ENCODE results near the gene CARD19. TPM values are rescaled to one million over a fixed set of nuclear protein-coding genes. Genes with fewer than 3 reads are reported as not detected.

CARD19 gene, protein sequence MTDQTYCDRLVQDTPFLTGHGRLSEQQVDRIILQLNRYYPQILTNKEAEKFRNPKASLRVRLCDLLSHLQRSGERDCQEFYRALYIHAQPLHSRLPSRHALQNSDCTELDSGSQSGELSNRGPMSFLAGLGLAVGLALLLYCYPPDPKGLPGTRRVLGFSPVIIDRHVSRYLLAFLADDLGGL
- 19.4 to 22.6 TPM (median 20.1 TPM) in 3 replicates for total RNA-seq

DNA sequence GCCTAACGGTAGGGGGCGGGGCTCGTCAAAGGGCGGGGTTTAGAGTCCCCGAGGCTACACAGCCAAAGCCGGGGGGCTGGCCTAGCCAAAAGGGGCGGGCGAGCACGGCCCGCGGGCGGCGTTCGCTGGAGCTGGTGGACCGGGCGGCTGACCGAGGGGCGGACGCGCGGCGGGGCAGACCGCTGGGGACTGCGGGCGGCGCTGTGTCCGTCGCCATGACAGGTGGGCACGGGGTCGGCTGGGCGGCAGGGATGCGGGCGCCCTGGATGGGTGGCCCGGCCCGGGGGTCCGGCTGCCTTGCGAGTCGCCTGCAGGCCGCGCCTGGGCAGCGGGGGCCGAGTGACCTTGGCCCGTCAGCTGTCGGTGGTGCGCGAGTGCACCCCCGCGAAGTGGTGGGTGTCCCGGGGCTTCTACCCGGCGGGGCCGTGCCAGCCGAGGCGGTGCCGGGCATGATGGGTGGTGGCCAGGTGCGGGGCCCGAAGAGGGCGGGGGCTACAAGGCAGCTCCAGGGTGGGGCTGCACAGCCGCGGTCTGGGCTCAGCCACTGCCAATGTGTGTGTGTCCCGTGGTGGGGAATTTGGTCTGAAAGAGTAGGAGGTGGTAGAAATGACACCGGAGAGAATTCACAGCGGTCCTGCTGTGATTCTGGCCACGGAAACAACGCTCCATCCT, at the start of gene CARD19:
Gene CARD19, plus strand, starts transcription at position 87 of the 672 bp plus-strand sequence. Its CDS starts 129 bp downstream, at position 216.
- no peak for TF ChIP-seq CTCF (IDR thresholded peaks at IDR 0.05; ENCODE audit: unreplicated experiment)
- peaks cover 7% of the 10 kb centered on the region for H3K9me3 Mint-ChIP-seq
- peak in 1 of 2 experiments; percentile 62 for DNase-seq (ENCODE audit: low spot score in 2 of 2, unreplicated experiment in 2 of 2)
- no peaks in the 10 kb centered on the region for H3K27me3 Mint-ChIP-seq (ENCODE audit: low read depth)
- peaks cover 5% of the 10 kb centered on the region for H3K36me3 Mint-ChIP-seq
- H3K4me3 Mint-ChIP-seq, result peak within 1 kb of the TSS; percentile 78
- peaks cover 43% of the 10 kb centered on the region for H3K4me1 Mint-ChIP-seq
- peak within 1 kb of the TSS; percentile 80 for H3K27ac Mint-ChIP-seq

DNA sequence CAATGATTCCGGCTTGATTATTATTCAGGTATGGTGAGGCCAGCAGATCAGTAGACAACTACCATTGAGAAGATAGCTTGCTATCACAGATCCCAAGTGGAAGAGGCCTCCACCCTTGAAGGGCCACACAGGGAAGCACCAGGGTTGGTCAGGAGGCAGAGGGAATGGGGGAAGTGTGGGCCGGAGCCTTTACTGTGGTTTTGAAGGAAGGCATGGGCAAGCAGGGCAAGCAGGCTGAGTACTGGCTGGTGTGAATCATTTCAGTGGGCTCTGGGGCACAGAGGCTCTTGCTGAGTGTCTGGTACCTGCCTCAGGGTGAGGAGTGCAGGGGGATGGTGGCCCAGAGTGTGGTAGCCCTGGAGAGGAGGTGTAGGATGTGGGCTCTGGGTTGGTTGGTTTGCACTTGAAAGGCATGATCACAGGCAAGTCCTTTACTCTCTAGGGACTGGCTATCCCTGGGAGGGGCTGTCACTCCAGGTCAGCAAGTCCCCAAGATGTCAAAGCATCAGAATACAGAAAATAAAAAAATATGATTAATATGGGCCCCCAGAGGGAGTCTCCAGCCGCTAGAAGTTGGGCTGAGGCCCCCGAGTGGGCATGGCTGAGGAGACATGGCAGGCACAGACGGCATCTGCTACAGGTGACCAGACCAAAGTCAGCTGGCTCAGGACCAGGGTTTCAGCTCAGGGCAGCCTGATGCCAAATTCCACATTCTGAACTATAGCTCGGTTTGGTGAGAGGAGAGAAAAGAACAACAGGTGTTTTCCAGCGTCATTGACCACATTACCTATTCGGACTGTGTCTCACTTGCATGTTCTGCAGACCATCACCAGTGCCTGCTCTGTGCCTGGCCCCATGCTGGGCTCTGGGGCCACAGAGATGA, 47.2 kb upstream of the CARD19 start:
- H3K36me3 Mint-ChIP-seq, result no peaks in the 10 kb centered on the region
- peaks cover 8% of the 10 kb centered on the region for H3K9me3 Mint-ChIP-seq
- no peak for TF ChIP-seq CTCF (IDR thresholded peaks at IDR 0.05; ENCODE audit: unreplicated experiment)
- H3K27ac Mint-ChIP-seq, result no peak overlapping the region
- no peaks in the 10 kb centered on the region for H3K27me3 Mint-ChIP-seq (ENCODE audit: low read depth)
- no peak for DNase-seq (ENCODE audit: low spot score in 2 of 2, unreplicated experiment in 2 of 2)
- peaks cover 11% of the 10 kb centered on the region for H3K4me1 Mint-ChIP-seq
- no peak overlapping the region for H3K4me3 Mint-ChIP-seq

GRCh38 chr9:93049491-93049890, 46.5 kb upstream of the CARD19 start:
- TF ChIP-seq CTCF (IDR thresholded peaks at IDR 0.05; ENCODE audit: unreplicated experiment), result no peak
- no peaks in the 10 kb centered on the region for H3K27me3 Mint-ChIP-seq (ENCODE audit: low read depth)
- H3K27ac Mint-ChIP-seq, result no peak overlapping the region
- no peak for DNase-seq (ENCODE audit: low spot score in 2 of 2, unreplicated experiment in 2 of 2)
- H3K36me3 Mint-ChIP-seq, result no peaks in the 10 kb centered on the region
- H3K9me3 Mint-ChIP-seq, result peaks cover 8% of the 10 kb centered on the region
- peaks cover 14% of the 10 kb centered on the region for H3K4me1 Mint-ChIP-seq
- no peak overlapping the region for H3K4me3 Mint-ChIP-seq

DNA sequence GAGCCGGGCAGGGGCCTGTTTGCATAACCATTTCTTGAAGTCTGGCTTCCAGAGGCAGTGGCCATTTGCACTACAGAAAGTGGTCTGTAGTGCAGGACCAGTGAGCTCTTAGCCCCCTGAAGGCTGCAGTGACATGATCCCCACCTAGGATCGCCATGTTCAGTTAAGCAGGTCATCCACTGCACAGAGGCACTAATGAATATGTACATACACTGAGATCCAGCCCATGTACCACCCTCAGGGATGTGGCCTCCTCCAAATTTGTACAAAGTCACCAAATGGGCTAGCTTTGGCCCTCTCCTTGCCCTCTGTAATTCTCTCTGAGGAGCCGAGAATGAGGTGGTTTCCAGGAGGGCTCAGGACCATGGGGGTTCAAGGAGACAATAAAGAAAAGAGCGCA, 45.8 kb upstream of the CARD19 start:
- Mint-ChIP-seq H3K9me3 (peaks cover 4% of the 10 kb centered on the region), H3K36me3 (no peaks in the 10 kb centered on the region), H3K4me3 (no peak overlapping the region), H3K4me1 (peaks cover 14% of the 10 kb centered on the region), H3K27me3 (ENCODE audit: low read depth) (no peaks in the 10 kb centered on the region), H3K27ac (no peak overlapping the region)
- no peak for TF ChIP-seq CTCF (IDR thresholded peaks at IDR 0.05; ENCODE audit: unreplicated experiment)
- DNase-seq (ENCODE audit: low spot score in 2 of 2, unreplicated experiment in 2 of 2), result no peak

DNA sequence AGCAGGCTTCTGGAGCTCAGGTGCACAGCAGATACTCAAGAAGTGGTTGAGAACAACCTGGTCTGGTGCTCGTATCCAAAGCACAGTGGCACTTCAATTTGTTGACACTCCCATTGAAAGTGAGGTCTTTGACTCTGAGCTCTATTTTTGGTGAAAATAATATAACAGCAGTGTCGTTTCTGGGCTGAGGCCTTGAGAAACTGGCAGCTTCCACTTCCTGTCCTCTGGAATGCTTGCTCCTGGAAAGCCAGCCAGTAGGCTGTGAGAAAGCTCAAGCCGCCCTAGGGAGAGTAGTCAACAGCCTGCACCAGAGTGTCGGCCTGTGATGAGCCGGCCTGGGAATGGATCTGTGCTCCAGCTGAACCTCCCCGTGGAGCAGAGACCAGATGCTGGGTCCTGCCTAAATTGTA, 44.3 kb upstream of the CARD19 start:
- no peaks in the 10 kb centered on the region for H3K27me3 Mint-ChIP-seq (ENCODE audit: low read depth)
- TF ChIP-seq CTCF (IDR thresholded peaks at IDR 0.05; ENCODE audit: unreplicated experiment), result no peak

More for the DNA sequence above, 44.3 kb upstream of the CARD19 start:
- Mint-ChIP-seq H3K4me3 (no peak overlapping the region), H3K9me3 (no peaks in the 10 kb centered on the region), H3K4me1 (peaks cover 14% of the 10 kb centered on the region), H3K27ac (peak overlapping the region; percentile 62), H3K36me3 (no peaks in the 10 kb centered on the region)
- no peak for DNase-seq (ENCODE audit: low spot score in 2 of 2, unreplicated experiment in 2 of 2)
